Stimulated activated effector memory CD8-positive, alpha-beta T cell treated with anti-CD3 and anti-CD28 coated beads, Interleukin-12 subunit alpha, Interleukin-12 subunit beta, amount 100 ng/mL, for 72 hours (primary cell): ENCODE measurements around the gene MZT2A.
"Not testable (repeated sequence)": the region's sequence is repeated elsewhere in the genome, so short reads cannot be mapped to it uniquely, and the experiment has no call there.

Source experiments
- ATAC-seq: fragments of 150-1000 bp; cut with Tn5 transposase; 2 replicates; pipeline ENCODE4 v1.10.0; 2021
- DNase-seq, 2 donors: peaks; one replicate each; pipeline ENCODE4 v3.0.0; 2021 to 2022; ENCODE audit warnings: low spot score in 2 of 2
- H3K27ac Mint-ChIP-seq: one replicate; pipeline ENCODE4 v1.8.0; 2022; ENCODE audit warnings: mild to moderate bottlenecking, mixed read lengths
- H3K36me3 Mint-ChIP-seq: one replicate; pipeline ENCODE4 v1.8.0; 2022; ENCODE audit warnings: mild to moderate bottlenecking, mixed read lengths
- H3K4me1 Mint-ChIP-seq: one replicate; pipeline ENCODE4 v1.8.0; 2022; ENCODE audit warnings: mixed read lengths
- H3K4me3 Mint-ChIP-seq: one replicate; pipeline ENCODE4 v1.8.0; 2022; ENCODE audit warnings: mild to moderate bottlenecking, mixed read lengths
- H3K9me3 Mint-ChIP-seq: one replicate; pipeline ENCODE4 v1.8.0; 2022; ENCODE audit warnings: mixed read lengths

Gene MZT2A

DNA sequence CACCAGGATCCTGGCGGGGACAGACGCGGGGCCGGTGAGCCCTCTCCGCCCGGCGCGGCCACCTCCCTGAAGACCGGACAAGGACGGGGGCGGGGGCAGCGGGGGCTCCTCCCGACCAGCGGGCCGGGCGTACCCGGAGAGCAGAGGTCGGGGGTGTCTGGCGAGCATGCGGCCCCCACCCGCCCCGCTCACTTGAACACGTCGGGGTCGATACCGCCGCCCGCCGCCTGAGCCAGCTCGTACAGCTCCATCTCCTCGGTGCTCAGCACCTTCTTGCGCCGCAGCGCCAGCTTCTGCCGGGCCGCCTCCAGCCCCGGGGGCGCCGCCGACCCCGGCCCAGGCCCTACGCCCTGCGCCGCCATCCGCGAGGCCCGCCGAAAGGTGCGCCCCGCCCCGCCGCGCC is at the start of gene MZT2A:
MZT2A (minus strand) TSS at position 383 of the 403 bp plus-strand sequence; CDS start at position 362, 21 bp downstream.
- Mint-ChIP-seq H3K4me1 (peaks cover 44% of the 10 kb centered on the region), H3K36me3 (peaks cover 58% of the 10 kb centered on the region), H3K27ac (peak within 1 kb of the TSS; percentile 98), H3K4me3 (peak within 1 kb of the TSS; percentile 95)
- peak; percentile 2 for ATAC-seq
- not testable (repeated sequence) for DNase-seq, H3K9me3 Mint-ChIP-seq

DNA sequence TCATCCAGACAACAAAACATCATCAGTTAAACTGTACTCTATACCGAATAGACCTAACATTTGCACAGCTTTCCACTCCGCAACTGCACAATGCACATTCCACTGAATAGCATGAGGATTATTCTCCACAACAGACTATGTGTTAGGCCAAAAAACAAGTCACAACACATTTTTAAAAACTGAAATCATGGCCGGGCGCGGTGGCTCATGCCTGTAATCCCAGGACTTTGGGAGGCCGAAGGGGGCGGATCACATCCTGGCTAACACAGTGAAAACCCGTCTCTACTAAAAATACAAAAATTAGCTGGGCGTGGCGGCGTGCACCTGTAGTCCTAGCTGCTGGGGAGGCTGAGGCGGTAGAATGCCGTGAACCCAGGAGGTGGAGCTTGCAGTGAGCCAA is 46.7 kb upstream of the MZT2A start:
- not testable (repeated sequence) for ATAC-seq, H3K36me3 Mint-ChIP-seq, H3K4me1 Mint-ChIP-seq, H3K27ac Mint-ChIP-seq, H3K9me3 Mint-ChIP-seq, DNase-seq, H3K4me3 Mint-ChIP-seq

GRCh38 chr2:131536841-131537240 is 44.6 kb upstream of the MZT2A start:
- not testable (repeated sequence) for ATAC-seq, H3K27ac Mint-ChIP-seq, H3K36me3 Mint-ChIP-seq, H3K4me1 Mint-ChIP-seq, H3K9me3 Mint-ChIP-seq, H3K4me3 Mint-ChIP-seq, DNase-seq

DNA sequence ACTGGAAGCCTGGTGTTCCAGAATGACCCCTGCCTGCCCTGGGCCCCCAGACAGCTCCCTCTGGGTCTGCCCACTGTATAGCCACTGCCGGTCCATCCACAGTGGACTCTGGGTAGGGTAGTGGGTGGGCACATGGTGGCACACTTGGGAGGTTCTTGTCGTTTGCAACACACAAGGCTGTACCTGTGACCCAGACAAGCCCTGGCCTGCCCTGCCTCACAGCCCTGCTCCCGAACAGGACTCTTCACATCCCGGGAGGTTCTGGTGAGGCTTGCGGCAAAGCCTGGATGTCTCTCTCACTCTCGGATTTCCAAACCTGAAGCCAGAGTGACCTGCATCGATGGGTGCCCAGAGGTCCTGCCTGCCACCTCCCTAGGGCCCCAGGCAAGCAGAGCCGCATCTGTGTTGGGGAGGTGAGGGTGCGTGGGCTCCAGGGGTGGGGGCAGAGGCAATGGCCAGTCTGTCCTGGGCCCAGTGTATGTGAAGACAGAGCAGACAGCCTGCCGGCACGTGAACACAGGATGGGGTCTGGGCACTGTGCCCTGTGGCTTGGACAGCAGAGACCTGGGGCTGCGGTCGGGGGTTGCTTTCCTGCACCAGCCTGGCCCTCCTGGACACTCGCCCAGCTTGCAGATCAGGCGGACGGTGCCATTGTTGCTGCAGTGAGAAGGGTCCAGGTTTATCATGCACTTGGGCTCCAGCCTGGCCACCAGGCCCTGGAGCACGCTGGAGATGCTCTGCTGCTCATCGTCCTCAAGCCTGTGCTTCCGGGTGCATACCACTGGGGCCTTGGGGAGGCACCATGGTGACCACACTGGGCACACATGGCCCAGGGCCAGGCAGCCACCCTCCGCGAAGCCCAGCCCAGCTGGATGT is 44.0 kb upstream of the MZT2A start:
- not testable (repeated sequence) for H3K9me3 Mint-ChIP-seq, DNase-seq, H3K27ac Mint-ChIP-seq

GRCh38 chr2:131535526-131535925 is 43.3 kb upstream of the MZT2A start:
- no peak overlapping the region for H3K4me3 Mint-ChIP-seq
- H3K9me3 Mint-ChIP-seq = no peaks in the 10 kb centered on the region
- ATAC-seq (no peak), DNase-seq (no peak)
- no peak overlapping the region for H3K27ac Mint-ChIP-seq
- H3K36me3 Mint-ChIP-seq = no peaks in the 10 kb centered on the region
- no peaks in the 10 kb centered on the region for H3K4me1 Mint-ChIP-seq

More for the DNA sequence above, 44.0 kb upstream of the MZT2A start:
- ATAC-seq, H3K4me1 Mint-ChIP-seq, H3K36me3 Mint-ChIP-seq, H3K4me3 Mint-ChIP-seq: not testable (repeated sequence)

GRCh38 chr2:131534965-131535364 is 42.8 kb upstream of the MZT2A start:
- not testable (repeated sequence) for H3K9me3 Mint-ChIP-seq, H3K4me3 Mint-ChIP-seq, ATAC-seq, H3K27ac Mint-ChIP-seq, H3K36me3 Mint-ChIP-seq, H3K4me1 Mint-ChIP-seq
- DNase-seq = peak in 1 of 2 donors; percentile 44

DNA sequence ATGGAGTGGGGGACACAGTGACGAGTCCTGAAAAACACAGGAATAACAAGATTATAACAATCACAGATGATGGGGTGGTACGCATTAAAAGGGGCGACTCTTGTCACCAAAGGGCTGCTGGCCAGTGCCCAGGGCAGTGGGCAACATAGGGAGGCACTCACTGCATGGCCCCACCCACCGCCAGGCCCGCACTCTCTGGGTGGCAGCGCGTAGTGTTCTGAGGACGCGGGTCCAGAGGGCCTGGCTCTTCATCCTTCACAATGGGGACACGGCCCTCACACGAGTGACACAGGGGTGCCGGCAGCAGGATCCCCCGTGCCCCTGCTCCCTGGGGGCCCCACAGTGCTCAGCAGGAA is 42.1 kb upstream of the MZT2A start:
- ATAC-seq = peak; percentile 15
- H3K4me1 Mint-ChIP-seq, H3K36me3 Mint-ChIP-seq, H3K27ac Mint-ChIP-seq, H3K9me3 Mint-ChIP-seq, H3K4me3 Mint-ChIP-seq, DNase-seq: not testable (repeated sequence)

GRCh38 chr2:131533609-131534316 is 41.6 kb upstream of the MZT2A start:
- not testable (repeated sequence) for H3K27ac Mint-ChIP-seq

GRCh38 chr2:131532723-131533608 is 40.8 kb upstream of the MZT2A start:
- H3K27ac Mint-ChIP-seq, H3K4me3 Mint-ChIP-seq, ATAC-seq, H3K9me3 Mint-ChIP-seq, H3K36me3 Mint-ChIP-seq: not testable (repeated sequence)
- DNase-seq = peak in 1 of 2 donors; percentile 44
- H3K4me1 Mint-ChIP-seq = peaks cover 11% of the 10 kb centered on the region

More at GRCh38 chr2:131533609-131534316, 41.6 kb upstream of the MZT2A start:
- not testable (repeated sequence) for H3K4me3 Mint-ChIP-seq, ATAC-seq, H3K36me3 Mint-ChIP-seq, H3K9me3 Mint-ChIP-seq
- peaks cover 11% of the 10 kb centered on the region for H3K4me1 Mint-ChIP-seq
- peak in 1 of 2 donors; percentile 43 for DNase-seq

- H3K27ac Mint-ChIP-seq, H3K36me3 Mint-ChIP-seq, H3K9me3 Mint-ChIP-seq, H3K4me3 Mint-ChIP-seq, ATAC-seq: not testable (repeated sequence)
- peak in 1 of 2 donors; percentile 38 for DNase-seq
- H3K4me1 Mint-ChIP-seq = peaks cover 16% of the 10 kb centered on the region
These were observed 39.5 kb upstream of the MZT2A start for GRCh38 chr2:131531547-131532185.

- not testable (repeated sequence) for H3K4me3 Mint-ChIP-seq, H3K9me3 Mint-ChIP-seq, ATAC-seq, H3K27ac Mint-ChIP-seq, H3K36me3 Mint-ChIP-seq
- peaks cover 16% of the 10 kb centered on the region for H3K4me1 Mint-ChIP-seq
- peak in 1 of 2 donors; percentile 48 for DNase-seq
These were observed 38.6 kb upstream of the MZT2A start for GRCh38 chr2:131530626-131531344.

GRCh38 chr2:131529864-131530445 is 37.8 kb upstream of the MZT2A start:
- not testable (repeated sequence) for H3K36me3 Mint-ChIP-seq, H3K9me3 Mint-ChIP-seq, ATAC-seq, H3K27ac Mint-ChIP-seq
- Mint-ChIP-seq H3K4me3 (peak overlapping the region; percentile 81), H3K4me1 (peaks cover 16% of the 10 kb centered on the region)
- peak in 1 of 2 donors; percentile 44 for DNase-seq

DNA sequence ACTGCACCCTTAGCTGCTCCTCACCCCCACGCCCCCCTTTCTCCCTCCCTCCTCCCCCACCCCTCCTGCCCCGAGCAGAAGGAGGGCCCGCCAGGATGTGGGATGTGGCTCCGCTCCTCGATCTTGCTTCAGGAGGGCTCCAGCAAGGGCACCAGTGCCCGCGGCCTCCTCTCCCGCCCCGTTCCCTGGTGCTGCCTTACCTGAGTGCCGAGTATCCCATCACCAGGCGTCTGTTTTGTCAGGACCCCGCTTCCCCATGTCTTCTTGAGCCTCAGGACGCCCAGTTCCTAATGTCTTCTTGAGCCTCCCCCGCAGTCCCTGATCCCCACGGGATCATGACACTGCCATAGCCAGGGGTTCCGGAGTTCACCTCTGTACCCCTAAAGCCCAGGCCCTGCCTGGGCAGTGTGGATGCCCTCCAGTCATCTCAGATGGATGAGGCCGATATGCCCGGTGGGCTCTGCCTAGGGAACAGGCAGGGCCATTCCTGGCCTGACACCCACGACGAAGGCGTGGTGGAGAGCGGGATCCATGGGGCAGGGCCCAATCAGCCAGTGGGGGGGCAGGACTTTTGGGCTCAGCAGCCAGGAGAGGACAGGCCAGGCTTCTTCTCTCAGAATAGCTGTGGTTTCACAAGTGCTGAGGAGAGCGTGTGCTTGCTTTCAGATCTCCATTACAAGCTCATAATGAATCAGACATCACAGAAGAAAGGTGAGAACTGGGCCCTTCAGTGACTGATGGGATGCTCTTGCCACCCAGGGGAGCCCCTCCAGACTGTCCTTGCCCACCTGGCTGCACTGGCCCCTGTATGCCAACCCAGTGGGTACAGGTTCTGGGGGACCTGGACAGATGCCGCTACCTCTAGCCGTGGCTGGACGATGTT is 37.0 kb upstream of the MZT2A start:
- Mint-ChIP-seq H3K27ac (peak overlapping the region; percentile 79), H3K4me3 (peak overlapping the region; percentile 81), H3K4me1 (peaks cover 16% of the 10 kb centered on the region)
- peak in 1 of 2 donors; percentile 53 for DNase-seq
- not testable (repeated sequence) for H3K36me3 Mint-ChIP-seq, H3K9me3 Mint-ChIP-seq
- ATAC-seq = peak; percentile 65
